Measurements from ENCODE around the gene SBF2. TPM values are rescaled to one million over a fixed set of nuclear protein-coding genes. Genes with fewer than 3 reads are reported as not detected.
A peak's percentile ranks its signal among the peaks of the same experiment; 100 is the strongest.

The SBF2 gene
- 10 to 100 TPM; 18.5 to 25.8 TPM for total RNA-seq
- long read RNA-seq, partial matches to known transcripts = 1 of 4 reads
- long read RNA-seq, other reads (novel, unspliced or antisense) = 2 of 4 reads

GRCh38 chr11:10293423-10294289 lies at the start of gene SBF2:
TSS of gene SBF2 (minus strand) at chr11:10294219. CDS start at chr11:10294069, 150 bp downstream.
- intact Hi-C loops (cut with DNase I) = no loop called here
- DNase-seq = peak; percentile 88
- peak; percentile 92 to 96 for ATAC-seq

DNA sequence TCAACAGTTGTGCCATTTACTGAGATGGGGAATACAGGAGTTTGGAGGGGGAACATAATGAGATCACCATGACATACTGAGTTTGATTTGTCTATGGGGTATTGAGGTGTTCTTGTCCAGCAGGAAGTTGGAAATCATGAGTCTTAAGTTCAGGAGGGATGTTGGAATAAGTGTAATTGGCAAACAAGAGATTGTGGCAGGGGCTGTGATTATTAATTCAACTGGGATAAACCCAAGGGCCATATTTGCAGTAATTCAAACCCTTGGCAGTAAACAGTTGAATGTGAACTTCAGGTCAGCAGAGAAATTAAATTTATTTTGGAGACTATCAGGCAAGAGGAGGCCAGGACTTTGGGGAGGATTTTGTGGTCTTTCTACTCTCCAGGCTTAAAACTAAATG lies 44.3 kb upstream of the SBF2 start:
- intact Hi-C loops (cut with DNase I) = no loop called here
- DNase-seq (no peak), ATAC-seq (no peak)

- ATAC-seq (peak in 1 of 2 donors; percentile 62), DNase-seq (no peak)
- intact Hi-C loops (cut with DNase I) = no loop called here
Observed at GRCh38 chr11:10333490-10333889, 39.5 kb upstream of the SBF2 start.

- intact Hi-C loops (cut with DNase I) = no loop called here
- ATAC-seq (no peak), DNase-seq (no peak)
Observed at GRCh38 chr11:10331548-10332289, 37.7 kb upstream of the SBF2 start.

- intact Hi-C loops (cut with DNase I) = loop anchor here in 1 of 2 donors (10.0 kb wide), 1 partner anchor 355 kb away; no protein-coding TSS in a partner anchor
- no peak for DNase-seq
- no peak for ATAC-seq
Observed at GRCh38 chr11:10329935-10330334, 35.9 kb upstream of the SBF2 start.

- intact Hi-C loops (cut with DNase I) = loop anchor here in 1 of 2 donors (10.0 kb wide), 1 partner anchor 355 kb away; no protein-coding TSS in a partner anchor
- no peak for ATAC-seq
Observed at GRCh38 chr11:10329356-10329755, 35.3 kb upstream of the SBF2 start.

GRCh38 chr11:10328314-10329098 lies 34.5 kb upstream of the SBF2 start:
- intact Hi-C loops (cut with DNase I) = loop anchor here in 1 of 2 donors (10.0 kb wide), 1 partner anchor 354 kb away; no protein-coding TSS in a partner anchor
- peak; percentile 28 to 64 for ATAC-seq
- DNase-seq = no peak

More at GRCh38 chr11:10329356-10329755, 35.3 kb upstream of the SBF2 start:
- no peak for DNase-seq

DNA sequence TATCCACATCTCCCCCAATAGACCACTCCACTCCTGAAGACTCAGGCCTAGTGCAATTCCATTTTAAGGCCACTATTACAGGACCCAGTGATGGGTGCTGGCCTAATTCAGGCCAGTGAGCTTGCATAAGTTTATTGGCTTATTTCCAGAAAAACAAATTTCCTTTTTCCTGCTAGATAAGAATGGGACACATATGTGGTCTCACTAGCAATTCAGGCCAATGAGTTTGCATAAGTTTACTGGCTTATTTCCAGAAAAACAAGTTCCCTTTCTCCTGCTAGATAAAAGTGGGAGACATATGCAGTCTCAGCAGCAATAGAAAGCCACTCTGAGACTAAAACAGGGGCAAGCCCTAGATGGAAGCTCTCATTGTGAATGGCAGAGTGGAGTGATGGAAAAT lies 33.2 kb upstream of the SBF2 start:
- ATAC-seq = peak; percentile 43 to 51
- DNase-seq = no peak
- intact Hi-C loops (cut with DNase I) = loop anchor here in 1 of 2 donors (10.0 kb wide), 1 partner anchor 352 kb away; no protein-coding TSS in a partner anchor

DNA sequence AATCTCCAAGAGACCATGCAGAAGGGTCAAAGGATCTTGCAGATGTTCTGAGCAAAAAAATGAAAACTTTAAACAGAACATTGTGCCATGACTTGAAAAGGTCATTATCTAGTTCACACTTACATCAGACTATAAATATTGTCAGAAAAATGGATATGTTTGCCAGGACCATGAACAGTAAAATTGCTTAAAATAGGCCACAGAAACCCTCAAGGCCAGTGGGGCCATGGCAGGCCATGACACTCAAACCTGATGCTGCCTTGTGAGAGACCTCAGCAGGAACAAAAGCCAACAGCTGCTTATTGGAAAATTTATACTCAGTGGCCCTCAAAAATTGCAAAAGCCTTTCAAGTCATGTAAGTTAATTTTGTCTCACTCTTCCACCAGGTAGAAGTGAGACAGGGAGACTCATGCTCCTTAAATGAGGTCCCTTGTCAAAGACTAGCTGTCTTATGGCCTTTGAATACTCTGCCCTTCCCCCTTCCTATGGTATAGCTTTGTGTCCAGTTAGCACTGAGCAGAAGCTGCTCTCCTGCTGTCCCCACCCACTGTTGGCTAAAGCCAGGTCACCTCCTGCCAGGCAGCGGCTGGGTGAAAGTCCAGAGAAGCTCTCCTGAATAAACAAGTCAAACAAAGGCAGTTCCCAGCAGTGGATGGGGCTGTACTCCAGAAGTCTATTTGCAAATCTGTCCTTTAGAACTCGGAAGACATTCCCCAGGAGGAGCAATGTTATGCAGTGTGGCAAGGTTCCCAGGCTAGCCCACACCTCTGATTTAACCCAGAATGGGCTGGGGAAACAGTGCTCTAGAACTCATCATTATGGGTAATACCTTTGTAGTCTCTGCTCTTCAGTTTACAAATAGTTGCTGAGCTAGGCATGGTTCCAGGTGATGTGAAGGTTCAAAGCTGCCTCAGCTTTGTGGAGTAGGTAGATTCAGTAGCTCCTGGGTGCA lies 32.3 kb upstream of the SBF2 start:
- DNase-seq = peak; percentile 36
- intact Hi-C loops (cut with DNase I) = loop anchor here in 1 of 2 donors (10.0 kb wide), 1 partner anchor 351 kb away; no protein-coding TSS in a partner anchor
- ATAC-seq = peak in 1 of 2 donors; percentile 16

DNA sequence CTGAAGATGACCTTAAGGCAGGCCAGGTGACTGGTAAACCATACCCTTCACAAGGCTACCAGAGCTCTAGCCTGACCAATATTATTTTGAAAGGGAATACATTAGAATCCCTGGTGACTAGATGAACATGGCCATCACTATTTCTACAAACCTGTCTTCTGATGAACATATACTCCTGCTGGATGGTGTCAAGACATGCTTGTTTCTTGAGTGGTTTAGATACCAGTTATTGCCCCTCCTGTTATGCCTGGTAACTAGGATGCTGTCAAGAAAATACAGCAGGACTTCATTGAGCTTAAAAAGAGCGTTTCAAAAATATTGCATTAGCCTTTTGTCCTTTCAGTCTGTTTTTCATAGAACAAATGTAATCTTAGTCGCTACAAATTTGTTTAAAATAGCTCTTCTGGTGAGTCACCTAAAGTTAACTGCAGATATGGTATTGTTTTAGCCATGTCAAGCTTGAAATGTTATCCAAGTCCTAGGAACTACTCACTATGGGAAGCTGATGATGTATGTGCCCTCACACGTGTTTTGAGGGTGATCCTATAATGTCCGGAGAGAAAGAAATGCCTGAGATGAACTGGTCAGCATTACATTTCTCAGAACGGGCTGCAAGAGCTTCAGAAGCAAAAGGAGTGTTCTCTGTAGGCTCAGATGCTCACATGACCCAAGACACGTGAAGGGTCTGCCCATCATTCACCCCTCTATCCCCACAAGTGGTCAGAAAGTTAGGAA lies 31.4 kb upstream of the SBF2 start:
- DNase-seq (no peak), ATAC-seq (no peak)
- intact Hi-C loops (cut with DNase I) = loop anchor here in 1 of 2 donors (10.0 kb wide), 1 partner anchor 351 kb away; no protein-coding TSS in a partner anchor

GRCh38 chr11:10324474-10324873 lies 30.5 kb upstream of the SBF2 start:
- DNase-seq (no peak), ATAC-seq (no peak)
- intact Hi-C loops (cut with DNase I) = loop anchor here (5.0 to 10.0 kb wide), 3 partner anchors 350 to 567 kb away; no protein-coding TSS in a partner anchor

DNA sequence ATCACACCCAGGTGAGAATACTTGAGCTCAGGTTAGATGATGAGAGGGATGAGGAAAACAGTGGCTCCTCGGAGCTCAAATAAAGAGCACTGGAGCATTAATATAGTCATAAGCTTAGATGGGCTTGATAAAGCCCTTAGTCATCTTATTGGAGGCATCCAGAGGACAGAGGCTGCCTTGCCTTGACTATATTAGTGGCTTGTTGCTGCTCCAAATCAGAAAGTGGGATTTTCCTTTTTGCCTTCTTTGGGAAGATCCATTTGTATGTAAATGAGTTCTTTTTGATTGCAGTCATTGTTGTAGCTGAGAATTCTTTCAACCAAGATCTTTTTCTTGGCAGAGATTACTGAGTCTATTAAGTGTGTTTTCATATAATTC lies 29.8 kb upstream of the SBF2 start:
- no peak for DNase-seq
- ATAC-seq = no peak
- intact Hi-C loops (cut with DNase I) = loop anchor here (1.0 to 10.0 kb wide), 4 partner anchors 349 to 566 kb away; no protein-coding TSS in a partner anchor

DNA sequence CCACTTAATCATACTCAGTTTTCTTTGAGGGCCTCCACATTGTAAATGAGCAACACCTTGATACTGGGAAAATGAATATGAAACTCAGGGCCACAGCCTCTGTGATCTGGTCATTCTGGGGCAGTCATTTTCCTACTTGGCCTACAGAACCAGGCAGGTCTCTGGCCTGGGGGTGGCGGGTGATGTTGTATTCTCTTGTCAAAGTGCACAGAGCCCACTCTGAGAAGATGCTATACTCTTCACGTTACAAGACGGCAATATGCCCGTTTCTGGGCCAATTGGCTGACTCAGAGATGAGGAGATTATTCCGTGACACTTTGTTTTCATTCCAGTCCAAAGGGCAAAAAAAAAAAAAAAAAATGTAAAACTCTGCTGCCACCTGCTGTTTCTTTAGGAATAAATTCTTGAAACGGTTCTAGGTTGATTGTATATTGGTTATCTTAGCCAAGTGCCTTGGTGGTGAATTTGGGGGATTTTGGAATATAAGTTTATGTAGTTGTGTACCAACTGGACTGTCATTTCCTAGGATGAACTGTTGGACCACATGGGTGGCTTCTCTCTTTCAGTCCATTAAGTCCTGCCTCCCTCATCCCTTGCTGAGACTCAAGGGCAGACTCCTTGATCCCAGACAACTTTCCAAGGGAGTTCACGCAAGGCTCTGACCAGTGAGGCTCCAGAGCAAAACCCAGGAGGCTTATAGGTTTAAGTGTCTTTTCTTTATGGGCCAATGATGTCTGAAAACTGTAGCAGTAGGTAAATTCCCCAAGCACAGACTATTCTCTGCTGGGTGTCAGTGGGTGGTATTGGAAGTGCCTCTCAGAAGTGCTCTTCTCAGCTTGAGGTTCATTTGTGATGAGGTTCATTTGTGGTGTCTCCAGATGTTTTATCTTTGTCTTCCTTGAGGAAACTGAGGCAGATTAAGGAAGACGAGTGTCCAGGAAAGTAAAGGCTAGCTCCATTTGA lies 29.1 kb upstream of the SBF2 start:
- ATAC-seq (peak; percentile 30 to 68), DNase-seq (peak; percentile 58)
- intact Hi-C loops (cut with DNase I) = loop anchor here (1.0 to 10.0 kb wide), 4 partner anchors 348 to 566 kb away; no protein-coding TSS in a partner anchor

GRCh38 chr11:10322401-10322800 lies 28.4 kb upstream of the SBF2 start:
- intact Hi-C loops (cut with DNase I) = loop anchor here (5.0 to 10.0 kb wide), 3 partner anchors 348 to 565 kb away; no protein-coding TSS in a partner anchor
- DNase-seq (peak; percentile 46), ATAC-seq (peak; percentile 21 to 31)

GRCh38 chr11:10320736-10321465 lies 26.9 kb upstream of the SBF2 start:
- ATAC-seq (no peak), DNase-seq (no peak)
- intact Hi-C loops (cut with DNase I) = loop anchor here (5.0 to 10.0 kb wide), 3 partner anchors 346 to 564 kb away; no protein-coding TSS in a partner anchor
